Measurements from ENCODE around the gene SIGLEC7.
"Not testable (repeated sequence)": the region's sequence is repeated elsewhere in the genome, so short reads cannot be mapped to it uniquely, and the experiment has no call there.

SIGLEC7 gene

GRCh38 chr19:51169283-51169918 is 27.3 kb downstream of the SIGLEC7 start:
- in situ Hi-C loops (cut with HindIII; ENCODE audit: low sequenced_read_pairs); H3K4me3 ChIP-seq (ENCODE audit: low read depth, low read length): not testable (repeated sequence)
- peak; percentile 2 for DNase-seq (ENCODE audit: low read depth)
- peak; percentile 75 for TF ChIP-seq CTCF (IDR thresholded peaks at IDR 0.05; ENCODE audit: low read depth, low read length, missing control alignments)

GRCh38 chr19:51172223-51172622 is 30.1 kb downstream of the SIGLEC7 start:
- in situ Hi-C loops (cut with HindIII; ENCODE audit: low sequenced_read_pairs): no loop called here
- DNase-seq (ENCODE audit: low read depth): no peak
- no peak overlapping the region for H3K4me3 ChIP-seq (ENCODE audit: low read depth, low read length)
- TF ChIP-seq CTCF (IDR thresholded peaks at IDR 0.05; ENCODE audit: low read depth, low read length, missing control alignments): no peak

GRCh38 chr19:51173681-51174080 is 31.6 kb downstream of the SIGLEC7 start:
- H3K4me3 ChIP-seq (ENCODE audit: low read depth, low read length): no peak overlapping the region
- DNase-seq (ENCODE audit: low read depth): no peak
- in situ Hi-C loops (cut with HindIII; ENCODE audit: low sequenced_read_pairs): no loop called here
- TF ChIP-seq CTCF (IDR thresholded peaks at IDR 0.05; ENCODE audit: low read depth, low read length, missing control alignments): no peak

- in situ Hi-C loops (cut with HindIII; ENCODE audit: low sequenced_read_pairs): no loop called here
- no peak overlapping the region for H3K4me3 ChIP-seq (ENCODE audit: low read depth, low read length)
- no peak for TF ChIP-seq CTCF (IDR thresholded peaks at IDR 0.05; ENCODE audit: low read depth, low read length, missing control alignments)
- DNase-seq (ENCODE audit: low read depth): no peak
Observed at GRCh38 chr19:51179256-51179655, 37.2 kb downstream of the SIGLEC7 start.

GRCh38 chr19:51181377-51181912 is 39.3 kb downstream of the SIGLEC7 start:
- in situ Hi-C loops (cut with HindIII; ENCODE audit: low sequenced_read_pairs): no loop called here

GRCh38 chr19:51181913-51182419 is 39.9 kb downstream of the SIGLEC7 start:
- DNase-seq (ENCODE audit: low read depth): no peak
- in situ Hi-C loops (cut with HindIII; ENCODE audit: low sequenced_read_pairs): no loop called here
- H3K4me3 ChIP-seq (ENCODE audit: low read depth, low read length): no peak overlapping the region
- no peak for TF ChIP-seq CTCF (IDR thresholded peaks at IDR 0.05; ENCODE audit: low read depth, low read length, missing control alignments)

More at GRCh38 chr19:51181377-51181912, 39.3 kb downstream of the SIGLEC7 start:
- no peak for DNase-seq (ENCODE audit: low read depth)
- no peak overlapping the region for H3K4me3 ChIP-seq (ENCODE audit: low read depth, low read length)
- TF ChIP-seq CTCF (IDR thresholded peaks at IDR 0.05; ENCODE audit: low read depth, low read length, missing control alignments): no peak
